Stimulated activated CD4-positive, alpha-beta T cell treated with anti-CD3 and anti-CD28 coated beads, Interleukin-15, amount 100 ng/mL, for 1 hour (primary cell): Measurements from ENCODE around the gene PDYN.
A peak's percentile ranks its signal among the peaks of the same experiment; 100 is the strongest.

Source experiments
- DNase-seq, 2 donors: peaks; one replicate each; pipeline ENCODE4 v3.0.0-alpha.2; 2020; ENCODE audit warnings: low read depth in 1 of 2, low spot score in 1 of 2

Gene PDYN

DNA sequence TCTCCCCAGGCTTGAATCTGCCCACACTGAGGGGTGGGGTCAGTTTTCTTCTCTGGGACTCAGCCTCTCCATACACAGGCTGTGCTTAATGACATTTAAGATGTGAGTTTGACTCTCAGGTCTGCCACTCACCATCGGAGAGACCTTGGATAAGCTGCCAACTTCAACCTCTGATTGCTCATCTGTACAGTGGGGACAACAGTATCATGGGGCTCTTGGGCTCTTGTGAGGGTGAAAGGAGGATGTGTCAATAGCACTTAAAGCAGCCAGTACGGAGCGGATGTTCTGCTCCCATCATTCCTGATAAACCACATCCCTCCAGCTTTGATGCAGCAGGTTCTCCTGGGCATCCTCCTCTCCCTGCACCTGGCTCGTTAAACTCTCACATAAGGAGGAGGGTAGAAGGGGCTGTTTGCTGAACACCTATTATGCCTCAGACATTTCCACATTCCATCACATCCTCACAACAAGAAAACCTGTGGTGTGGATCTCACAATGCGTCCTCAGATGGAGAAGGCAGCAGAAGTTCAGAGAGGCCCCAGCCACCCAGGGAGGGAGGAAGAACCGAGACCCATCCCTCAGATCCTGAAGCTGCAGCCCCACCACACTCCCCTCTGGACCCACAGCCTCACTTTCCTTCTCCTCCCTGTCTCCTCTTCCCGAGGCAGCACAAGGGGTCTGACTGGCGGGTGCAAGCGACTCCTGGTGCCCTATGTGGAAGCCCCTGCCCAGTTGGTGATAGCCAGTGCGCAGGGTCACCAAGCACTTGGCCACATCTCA is 1.9 kb upstream of the PDYN start:
- DNase-seq, result no peak

GRCh38 chr20:1994627-1995026 is 769 bp upstream of the PDYN start:
- DNase-seq, result no peak

GRCh38 chr20:1992359-1993110 is 1.3 kb downstream of the PDYN start:
- DNase-seq, result no peak

DNA sequence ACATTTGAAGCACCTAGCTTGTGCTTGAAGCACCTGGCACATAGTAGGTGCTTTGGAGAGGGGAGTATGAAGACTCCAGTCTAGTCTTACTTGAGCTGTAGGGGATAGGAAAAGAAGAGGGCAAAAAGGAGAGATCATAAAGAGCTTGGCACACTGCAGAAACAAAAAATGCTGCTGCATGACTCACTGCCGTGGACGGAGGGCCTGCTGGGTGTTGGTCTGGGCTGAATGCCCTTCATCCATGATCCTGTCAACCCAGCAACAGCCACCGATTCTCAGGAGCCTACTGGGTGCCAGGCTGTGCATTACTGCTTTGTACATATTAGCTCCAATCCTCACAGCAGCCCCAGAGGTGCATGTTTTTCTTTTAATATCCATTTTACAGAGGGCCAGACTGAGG is 6.0 kb downstream of the PDYN start:
- no peak for DNase-seq

- no peak for DNase-seq
Measured at GRCh38 chr20:1983301-1983700, 10.6 kb downstream of the PDYN start.

DNA sequence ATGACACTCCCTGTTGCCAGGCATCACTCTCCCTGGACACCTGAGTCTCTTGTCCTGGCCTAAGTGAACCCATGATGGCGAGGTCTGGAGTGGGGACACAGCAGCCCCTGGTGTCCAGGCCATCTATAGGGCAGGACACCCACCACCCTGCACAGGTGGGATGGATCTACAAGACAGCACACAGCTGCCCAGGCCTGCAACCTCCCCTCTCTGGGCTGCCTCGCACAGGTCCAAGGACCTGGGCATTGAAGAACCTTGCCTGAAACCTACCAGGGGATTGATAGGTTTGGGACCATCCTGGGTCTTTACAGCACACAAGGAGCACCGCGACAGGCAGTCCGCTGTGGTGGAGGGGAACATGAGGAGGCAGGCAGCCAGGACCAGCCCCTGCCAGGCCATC is 11.2 kb downstream of the PDYN start:
- DNase-seq, result no peak

DNA sequence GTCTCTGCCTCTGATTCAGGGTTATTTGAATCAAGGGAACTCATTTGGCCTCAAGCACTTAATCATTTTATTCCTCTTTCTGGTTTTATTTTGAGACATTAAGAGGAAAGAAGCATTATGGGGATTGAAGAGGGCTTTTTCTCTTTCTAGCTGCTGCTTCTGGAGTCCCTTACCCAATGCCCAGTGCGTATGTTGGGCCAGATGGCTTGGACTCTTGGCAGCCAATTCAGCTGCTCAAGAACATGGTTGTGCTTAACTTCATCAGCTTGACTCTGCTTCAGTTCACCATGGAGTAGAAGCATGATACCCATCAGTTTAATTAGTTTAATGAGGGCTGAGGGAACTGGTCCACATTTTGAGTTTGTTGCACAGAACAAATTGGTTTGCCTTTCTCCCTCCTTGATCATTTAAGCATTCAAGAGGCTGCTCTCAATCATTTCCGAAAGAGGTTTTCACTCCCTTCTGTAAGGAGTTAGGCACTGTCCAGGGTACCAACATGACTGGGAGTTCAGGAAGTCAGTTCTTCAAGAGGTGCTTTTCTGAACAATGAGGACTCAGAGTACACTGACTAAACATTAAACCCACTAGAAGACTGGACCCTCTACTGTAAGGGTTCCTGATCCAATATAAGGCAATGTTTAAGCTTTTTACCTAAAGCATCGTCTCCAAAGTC is 14.6 kb downstream of the PDYN start:
- DNase-seq, result no peak

DNA sequence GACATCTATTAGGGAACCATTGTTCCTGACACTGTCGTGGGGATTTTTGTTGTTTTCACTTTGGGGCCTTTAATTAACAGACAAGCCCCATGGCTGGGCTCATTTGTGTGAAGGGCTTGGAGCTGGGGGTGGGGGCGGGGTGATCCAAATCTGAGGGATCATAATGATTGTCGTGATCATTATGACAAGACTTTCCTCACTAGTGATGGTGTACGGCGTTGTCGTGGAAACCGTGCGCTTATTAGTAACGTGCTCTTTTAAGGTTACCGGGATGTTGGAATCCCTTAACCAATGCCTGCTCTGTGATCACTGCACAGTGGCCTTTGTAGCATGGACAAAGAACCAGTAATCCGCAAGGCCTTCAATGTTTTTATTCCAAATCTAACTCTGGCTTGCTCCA is 18.6 kb downstream of the PDYN start:
- DNase-seq, result no peak

- DNase-seq, result no peak
Measured at GRCh38 chr20:1973601-1974440, 20.0 kb downstream of the PDYN start.

GRCh38 chr20:1971893-1972586 is 21.8 kb downstream of the PDYN start:
- no peak for DNase-seq

GRCh38 chr20:1968964-1969363 is 24.9 kb downstream of the PDYN start:
- DNase-seq, result no peak

DNA sequence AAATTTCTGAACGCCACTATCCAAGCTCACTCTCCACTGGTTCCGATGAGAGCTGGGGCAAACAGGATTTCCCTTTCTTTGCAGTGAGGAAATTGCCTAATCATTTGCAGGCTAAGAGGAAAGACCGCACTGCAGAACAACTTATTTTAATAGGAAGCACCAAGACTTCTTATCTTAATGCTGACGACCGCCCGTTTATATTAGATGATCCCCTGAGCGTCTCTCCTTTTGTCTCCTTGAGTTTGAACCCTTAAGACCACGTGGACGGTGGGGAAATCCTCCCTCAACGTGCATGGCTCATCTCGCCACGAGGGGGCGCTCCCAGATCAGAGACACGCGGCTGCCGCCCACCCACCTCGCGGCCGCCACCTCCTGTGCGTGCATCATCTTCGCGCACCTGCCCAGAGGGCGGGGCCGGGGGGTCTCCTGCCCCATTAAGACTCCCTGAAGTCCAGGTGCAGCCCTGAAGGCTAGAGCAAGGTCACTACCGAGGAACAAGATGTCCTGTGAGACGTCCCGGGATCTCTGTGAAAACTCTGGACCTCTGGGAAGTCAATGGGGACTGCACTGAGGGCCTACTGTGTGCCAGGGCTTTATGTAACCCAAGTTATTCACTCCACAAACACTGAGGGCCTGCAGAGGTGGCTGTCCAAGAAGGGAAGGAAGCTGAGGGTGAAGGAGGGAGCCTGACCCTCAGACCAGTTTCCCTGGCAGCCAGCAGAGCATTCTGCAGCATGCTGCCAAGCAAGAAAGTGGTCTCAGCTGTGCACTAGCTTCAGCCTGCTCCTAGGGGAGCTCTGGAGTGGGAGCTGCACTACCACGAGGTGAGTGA is 28.1 kb downstream of the PDYN start:
- DNase-seq, result peak; percentile 42 to 85

GRCh38 chr20:1964659-1965405 is 29.0 kb downstream of the PDYN start:
- peak in 1 of 2 donors; percentile 4 for DNase-seq

DNA sequence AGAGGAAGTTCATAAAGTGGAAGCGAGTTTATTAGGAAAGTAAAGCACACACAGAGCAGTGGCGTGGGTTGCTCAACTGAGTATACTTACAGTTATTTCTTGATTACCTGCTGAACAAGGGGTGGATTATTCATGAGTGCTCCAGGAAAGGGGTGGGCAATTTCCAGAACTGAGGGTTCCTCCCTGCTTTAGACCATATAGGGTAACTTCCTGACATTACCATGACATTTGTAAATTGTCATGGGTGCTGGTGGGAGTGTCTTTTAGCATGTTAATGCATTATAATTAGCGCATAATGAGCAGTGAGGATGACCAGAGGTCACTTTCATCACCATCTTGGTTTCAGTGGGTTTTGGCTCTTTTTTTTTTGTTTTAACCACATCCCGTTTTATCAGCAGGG is 29.8 kb downstream of the PDYN start:
- no peak for DNase-seq

- no peak for DNase-seq
Measured at GRCh38 chr20:1961374-1961773, 32.5 kb downstream of the PDYN start.

DNA sequence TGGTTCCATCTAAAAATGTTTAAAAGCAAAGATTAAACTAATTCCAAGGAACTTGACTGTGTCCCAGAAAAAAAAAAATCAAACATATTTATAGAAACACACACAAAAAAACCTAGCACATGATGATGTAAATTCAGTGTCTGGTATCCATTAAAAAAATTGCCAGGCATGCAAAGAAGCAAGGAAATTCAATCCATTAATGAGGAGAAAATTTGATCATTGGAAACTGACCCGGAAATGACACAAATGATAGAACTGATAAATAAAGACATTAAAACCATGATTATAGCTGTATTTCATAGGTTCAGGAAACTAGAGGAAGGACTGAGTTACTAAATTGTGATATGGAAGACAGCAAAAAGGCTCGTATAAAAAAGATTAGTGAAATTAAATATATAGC is 34.7 kb downstream of the PDYN start:
- DNase-seq, result no peak

GRCh38 chr20:1958426-1958825 is 35.4 kb downstream of the PDYN start:
- DNase-seq, result no peak

DNA sequence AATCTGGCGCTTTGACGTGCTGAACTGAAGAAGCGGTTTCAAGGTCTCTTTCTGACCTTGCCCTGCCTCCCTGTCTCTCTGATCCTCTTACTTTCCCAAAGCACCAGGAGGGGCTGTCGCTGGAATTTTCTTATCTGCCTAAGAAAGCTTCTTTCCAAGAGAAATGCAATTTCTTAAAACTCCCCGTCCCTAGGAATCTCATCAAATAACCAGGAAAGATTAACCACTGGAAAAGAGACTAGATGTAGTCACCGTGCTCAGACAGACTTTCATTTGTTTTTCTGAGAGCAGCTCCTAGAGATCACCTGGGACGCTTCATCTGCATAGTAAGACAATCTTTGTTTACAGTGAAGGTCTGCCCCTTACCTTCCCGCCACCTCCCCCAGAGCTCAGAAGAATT is 38.6 kb downstream of the PDYN start:
- DNase-seq, result no peak

DNA sequence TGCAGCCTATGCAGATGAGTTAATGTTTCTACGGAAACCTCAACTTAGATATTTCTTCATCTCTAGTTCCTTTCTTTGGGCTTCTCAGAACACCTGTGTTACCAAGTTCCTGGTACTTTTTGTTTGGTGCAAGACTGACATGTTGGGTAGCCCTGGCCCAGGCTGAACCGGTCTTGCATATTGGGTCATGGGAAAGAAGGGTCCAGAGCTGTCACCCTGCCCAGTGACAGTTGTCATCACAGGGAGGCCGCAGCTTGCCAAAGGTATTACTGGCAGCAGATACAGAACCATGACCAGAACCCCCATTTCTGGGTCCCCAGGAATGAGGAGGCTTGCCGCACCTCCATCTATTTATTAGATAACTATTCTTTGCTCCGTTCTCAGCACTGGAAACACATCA is 40.2 kb downstream of the PDYN start:
- DNase-seq, result no peak
